ENCODE data around the gene B9D1. TPM values are rescaled to one million over a fixed set of nuclear protein-coding genes. Genes with fewer than 3 reads are reported as not detected.

The B9D1 gene
- total RNA-seq, 1 donor from 2014 or later, result 9.4 TPM

DNA sequence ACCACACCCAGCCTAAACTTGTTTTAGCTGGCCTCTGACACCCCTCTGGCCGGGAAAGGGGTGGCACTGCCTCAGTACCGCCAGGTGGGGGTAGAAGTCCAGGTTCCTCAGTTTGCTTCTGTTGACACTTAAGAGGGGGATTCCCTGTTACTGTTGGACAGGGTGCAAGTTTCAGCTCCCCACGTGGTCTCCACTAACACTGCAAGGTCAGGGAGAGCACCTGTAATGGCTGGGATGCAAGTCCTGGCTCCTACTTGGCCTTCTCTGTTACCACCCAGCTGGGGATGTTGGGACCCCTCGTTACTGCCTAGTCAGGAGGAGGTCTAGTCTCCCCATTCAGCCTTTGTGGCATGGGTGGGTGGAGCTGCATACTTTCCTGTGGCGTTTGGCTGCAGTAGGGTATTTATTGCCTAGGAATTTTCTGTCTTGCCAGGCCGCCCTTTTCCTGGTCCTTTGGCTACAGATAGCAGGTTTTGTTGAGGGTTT is 35.1 kb upstream of the B9D1 start:
- no peak overlapping the region for H3K4me3 Mint-ChIP-seq (ENCODE audit: unreplicated experiment)
- DNase-seq (ENCODE audit: low spot score), result no peak
- H3K4me1 Mint-ChIP-seq (ENCODE audit: low read depth), result peaks cover 12% of the 10 kb centered on the region
- no peaks in the 10 kb centered on the region for H3K36me3 Mint-ChIP-seq (ENCODE audit: low read depth)
- no peak overlapping the region for H3K27ac Mint-ChIP-seq (ENCODE audit: unreplicated experiment)
- H3K27me3 Mint-ChIP-seq (ENCODE audit: low read depth), result no peaks in the 10 kb centered on the region
- no peaks in the 10 kb centered on the region for H3K9me3 Mint-ChIP-seq (ENCODE audit: low read depth)
- no peak for TF ChIP-seq CTCF (IDR thresholded peaks at IDR 0.05)

- Mint-ChIP-seq H3K27ac (ENCODE audit: unreplicated experiment) (no peak overlapping the region), H3K4me3 (ENCODE audit: unreplicated experiment) (no peak overlapping the region)
Observed at GRCh38 chr17:19392303-19392702, 29.8 kb upstream of the B9D1 start.

GRCh38 chr17:19391432-19391831 is 28.9 kb upstream of the B9D1 start:
- Mint-ChIP-seq H3K4me3 (ENCODE audit: unreplicated experiment) (no peak overlapping the region), H3K27ac (ENCODE audit: unreplicated experiment) (no peak overlapping the region), H3K36me3 (ENCODE audit: low read depth) (no peaks in the 10 kb centered on the region), H3K9me3 (ENCODE audit: low read depth) (no peaks in the 10 kb centered on the region), H3K27me3 (ENCODE audit: low read depth) (no peaks in the 10 kb centered on the region), H3K4me1 (ENCODE audit: low read depth) (peaks cover 46% of the 10 kb centered on the region)
- DNase-seq (ENCODE audit: low spot score), result peak; percentile 51
- no peak for TF ChIP-seq CTCF (IDR thresholded peaks at IDR 0.05)

More at GRCh38 chr17:19392303-19392702, 29.8 kb upstream of the B9D1 start:
- no peaks in the 10 kb centered on the region for H3K36me3 Mint-ChIP-seq (ENCODE audit: low read depth)
- H3K9me3 Mint-ChIP-seq (ENCODE audit: low read depth), result no peaks in the 10 kb centered on the region
- H3K27me3 Mint-ChIP-seq (ENCODE audit: low read depth), result no peaks in the 10 kb centered on the region
- TF ChIP-seq CTCF (IDR thresholded peaks at IDR 0.05), result no peak
- DNase-seq (ENCODE audit: low spot score), result peak; percentile 64
- peaks cover 39% of the 10 kb centered on the region for H3K4me1 Mint-ChIP-seq (ENCODE audit: low read depth)

DNA sequence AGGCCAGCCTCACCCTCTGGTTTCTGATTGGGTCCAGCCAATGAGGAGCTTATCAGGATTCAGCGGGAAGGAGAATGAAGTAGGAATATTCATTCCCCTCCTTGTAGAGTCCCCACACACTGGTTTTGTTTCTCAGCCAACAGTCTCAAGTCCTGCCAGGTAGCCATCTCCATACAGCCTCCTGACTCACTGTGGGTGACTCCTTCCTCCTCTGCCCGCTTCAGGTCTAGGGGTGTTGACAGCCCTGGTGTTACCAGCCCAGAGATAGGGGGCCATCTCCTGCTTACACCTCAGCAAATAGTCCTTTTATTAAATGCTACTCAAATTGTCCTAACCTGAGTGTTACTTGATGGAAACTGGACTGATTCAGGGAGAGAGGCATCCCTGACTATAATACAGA is 28.4 kb upstream of the B9D1 start:
- no peak for TF ChIP-seq CTCF (IDR thresholded peaks at IDR 0.05)
- H3K27me3 Mint-ChIP-seq (ENCODE audit: low read depth), result no peaks in the 10 kb centered on the region
- H3K27ac Mint-ChIP-seq (ENCODE audit: unreplicated experiment), result no peak overlapping the region
- DNase-seq (ENCODE audit: low spot score), result peak; percentile 17
- H3K4me3 Mint-ChIP-seq (ENCODE audit: unreplicated experiment), result no peak overlapping the region
- H3K4me1 Mint-ChIP-seq (ENCODE audit: low read depth), result peaks cover 51% of the 10 kb centered on the region
- no peaks in the 10 kb centered on the region for H3K36me3 Mint-ChIP-seq (ENCODE audit: low read depth)
- H3K9me3 Mint-ChIP-seq (ENCODE audit: low read depth), result no peaks in the 10 kb centered on the region

GRCh38 chr17:19388791-19389785 is 26.6 kb upstream of the B9D1 start:
- no peak for TF ChIP-seq CTCF (IDR thresholded peaks at IDR 0.05)
- no peak overlapping the region for H3K4me3 Mint-ChIP-seq (ENCODE audit: unreplicated experiment)
- DNase-seq (ENCODE audit: low spot score), result peak; percentile 18
- peaks cover 7% of the 10 kb centered on the region for H3K36me3 Mint-ChIP-seq (ENCODE audit: low read depth)
- peak overlapping the region; percentile 99 for H3K27ac Mint-ChIP-seq (ENCODE audit: unreplicated experiment)
- H3K27me3 Mint-ChIP-seq (ENCODE audit: low read depth), result no peaks in the 10 kb centered on the region
- H3K9me3 Mint-ChIP-seq (ENCODE audit: low read depth), result no peaks in the 10 kb centered on the region
- peaks cover 70% of the 10 kb centered on the region for H3K4me1 Mint-ChIP-seq (ENCODE audit: low read depth)

All from chondrocyte (in vitro differentiated cells).